B cell (primary cell): Measurements from ENCODE around the gene MLEC. TPM values are rescaled to one million over a fixed set of nuclear protein-coding genes. Genes with fewer than 3 reads are reported as not detected.

Experiments
- ATAC-seq: fragments of 200-7000 bp; cut with Tn5 transposase; one replicate; pipeline ENCODE4 v1.10.0; 2021; ENCODE audit warnings: low read depth, mild to moderate bottlenecking, moderate number of reproducible peaks, moderate library complexity
- CTCF ChIA-PET: fragments of 350-600 bp; sonication (Branson Sonifier 250); formaldehyde crosslinking; loops from one replicate; lab custom pipeline; 2021; ENCODE audit warnings: antibody characterized with exemption, inconsistent platforms; lab: Charles Lee
- POLR2A ChIA-PET: fragments of 350-600 bp; sonication (Branson Sonifier 250); formaldehyde crosslinking; loops from one replicate; lab custom pipeline; 2021; ENCODE audit warnings: antibody characterized with exemption; lab: Charles Lee
- DNase-seq: peaks from one replicate; pipeline ENCODE4 v3.0.0; 2013
- H2AFZ ChIP-seq: 2 replicates; pipeline ENCODE4 v1.6.1; 2012; ENCODE audit warnings: mild to moderate bottlenecking, low read depth, low read length; ENCODE audit not compliant: insufficient read depth, poor library complexity, severe bottlenecking
- H3K27ac ChIP-seq, 2 donors: 1 replicate in 1 of 2; 2 replicates in 1 of 2; pipeline ENCODE4 v1.5.1; 2012 to 2013; ENCODE audit warnings: low read length in 2 of 2, mild to moderate bottlenecking in 2 of 2, moderate library complexity in 1 of 2
- H3K27me3 ChIP-seq, 4 experiments: fragments of 200-600 bp in 1 of 4; sonication (generic) in 1 of 4; replicated peaks in 1 of 4; 1 replicate in 2 of 4; 2 replicates in 2 of 4; pipeline versions ENCODE4 v1.6.1 to v1.7.0; 2013 to 2016; ENCODE audit warnings: low read length in 3 of 4, mild to moderate bottlenecking in 2 of 4, mixed read lengths in 1 of 4, moderate library complexity in 1 of 4; ENCODE audit not compliant: insufficient read depth in 4 of 4, control insufficient read depth in 3 of 4; ENCODE audit errors: control extremely low read depth in 1 of 4
- H3K36me3 ChIP-seq, 2 experiments: replicated peaks in 1 of 2; 1 replicate in 1 of 2; 2 replicates in 1 of 2; pipeline versions ENCODE4 v1.6.1 to v1.7.1; 2013; ENCODE audit warnings: low read length in 1 of 2; ENCODE audit not compliant: insufficient read depth in 2 of 2, control insufficient read depth in 1 of 2; ENCODE audit errors: control extremely low read depth in 1 of 2, extremely low read depth in 1 of 2
- H3K4me1 ChIP-seq, 2 donors: fragments of 200-600 bp in 1 of 2; sonication (generic) in 1 of 2; 1 replicate in 1 of 2; 2 replicates in 1 of 2; pipeline versions ENCODE4 v1.5.1 to v1.6.1; 2013 to 2017; ENCODE audit warnings: low read length in 2 of 2; ENCODE audit not compliant: control insufficient read depth in 2 of 2, insufficient read depth in 2 of 2
- H3K4me2 ChIP-seq: replicated peaks from 2 replicates; pipeline ENCODE3; 2012; ENCODE audit warnings: mild to moderate bottlenecking, low read depth, low read length; ENCODE audit not compliant: poor library complexity, severe bottlenecking
- H3K4me3 ChIP-seq, 5 experiments: fragments of 200-600 bp in 1 of 5; sonication (generic) in 1 of 5; 1 replicate in 3 of 5; 2 replicates in 2 of 5; pipeline versions ENCODE4 v1.5.1 to v1.7.0; 2011 to 2016; ENCODE audit warnings: low read length in 4 of 5, mild to moderate bottlenecking in 4 of 5, low read depth in 2 of 5, control low read depth in 1 of 5, moderate library complexity in 1 of 5; ENCODE audit not compliant: insufficient read depth in 1 of 5; ENCODE audit errors: control extremely low read depth in 1 of 5, extremely low read depth in 1 of 5
- H3K79me2 ChIP-seq: fragments of 200-600 bp; sonication (generic); one replicate; pipeline ENCODE4 v1.6.0; 2016; ENCODE audit warnings: low read length; ENCODE audit not compliant: control insufficient read depth, insufficient read depth
- H3K9ac ChIP-seq: fragments of 200-600 bp; sonication (generic); 2 replicates; pipeline ENCODE4 v1.6.1; 2017; ENCODE audit warnings: mild to moderate bottlenecking, low read length, moderate library complexity
- H3K9me3 ChIP-seq, 3 donors: one replicate each; pipeline versions ENCODE4 v1.6.1 to v1.7.1; 2013; ENCODE audit warnings: low read length in 2 of 3; ENCODE audit not compliant: control insufficient read depth in 2 of 3, insufficient read depth in 1 of 3; ENCODE audit errors: control extremely low read depth in 1 of 3
- H4K20me1 ChIP-seq: 2 replicates; pipeline ENCODE4 v1.6.0; 2012; ENCODE audit warnings: mild to moderate bottlenecking, low read length; ENCODE audit not compliant: insufficient read depth, control insufficient read depth, poor library complexity, severe bottlenecking
- H3K27ac Mint-ChIP-seq: one replicate; pipeline ENCODE4 v1.8.0; 2021; ENCODE audit warnings: mixed read lengths
- H3K27me3 Mint-ChIP-seq: one replicate; pipeline ENCODE4 v1.8.0; 2021; ENCODE audit warnings: mixed read lengths
- H3K4me1 Mint-ChIP-seq: one replicate; pipeline ENCODE4 v1.8.0; 2021; ENCODE audit warnings: mixed read lengths
- H3K4me3 Mint-ChIP-seq: one replicate; pipeline ENCODE4 v1.8.0; 2021; ENCODE audit warnings: mixed read lengths
- H3K9me3 Mint-ChIP-seq: one replicate; pipeline ENCODE4 v1.8.0; 2022; ENCODE audit warnings: mixed read lengths; ENCODE audit not compliant: insufficient read depth
- EZH2 ChIP-seq: IDR thresholded peaks from 2 replicates; pipeline ENCODE4 v1.6.1; 2012; ENCODE audit warnings: borderline replicate concordance, low read depth, mild to moderate bottlenecking, moderate library complexity, low read length; ENCODE audit not compliant: insufficient read depth, poor library complexity, severe bottlenecking
- WGBS: methylation state at CpG from one replicate; pipeline ENCODE4 v1.1.5; 2013; ENCODE audit warnings: missing lambda C conversion rate; ENCODE audit not compliant: insufficient coverage; 5-methylcytosine and 5-hydroxymethylcytosine counted together
- intact Hi-C: fragments of 100-400 bp; cut with micrococcal nuclease; formaldehyde crosslinking; loops from one replicate; pipeline ENCODE4 v1.10.0; 2022
- polyA plus RNA-seq: library from polyadenylated mRNA; depleted of rRNA; stranded (reverse); fragments of >200 nt; gene quantifications from 2 replicates; pipeline ENCODE4 v1.2.3, GENCODE V29; 2012
- total RNA-seq, 2 donors: library from RNA; stranded (reverse); fragments of 120-200 nt in 1 of 2; gene quantifications; 1 replicate in 1 of 2; 2 replicates in 1 of 2; pipeline versions ENCODE4 v1.2.3 to v1.2.4, GENCODE V29; 2013 to 2022
- TF ChIP-seq, protein P1 (sequence below): fragments of 200-600 bp; IDR thresholded peaks from one replicate; pipeline ENCODE4 v1.8.0; 2022; ENCODE audit warnings: antibody characterized with exemption, mild to moderate bottlenecking

Gene MLEC
- total and polyA plus RNA-seq, 2 donors (not counting 1 experiment from before 2014, with no cell fraction given): 5.5 to 52.6 TPM

DNA sequence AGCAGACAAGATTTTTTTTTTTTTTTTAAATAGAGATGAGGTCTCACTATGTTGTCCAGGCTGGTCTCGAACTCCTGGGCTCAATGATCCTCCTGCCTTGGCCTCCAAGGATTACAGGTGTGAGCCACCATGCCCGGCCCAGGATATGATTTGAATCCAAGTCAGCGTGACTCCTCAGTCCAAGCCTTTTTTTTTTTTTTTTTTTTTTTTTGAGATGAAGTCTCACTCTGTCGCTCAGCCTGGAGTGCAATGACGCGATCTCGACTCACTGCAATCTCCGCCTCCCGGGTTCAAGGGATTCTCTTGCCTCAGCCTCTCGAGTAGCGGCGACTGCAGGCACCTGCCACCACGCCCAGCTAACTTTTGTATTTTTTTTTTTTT lies 39.6 kb upstream of the MLEC start:
- Mint-ChIP-seq H3K4me1 (peaks cover 24% of the 10 kb centered on the region), H3K9me3 (no peaks in the 10 kb centered on the region), H3K27me3 (peaks cover 66% of the 10 kb centered on the region), H3K4me3 (no peak overlapping the region), H3K27ac (no peak overlapping the region)
- ATAC-seq (no peak), DNase-seq (no peak)
- Histone ChIP-seq H3K4me2 (peak overlapping the region; percentile 16), H3K27me3 (peaks cover 0 to 59% (median 36%) of the 10 kb centered on the region in 4 experiments), H4K20me1 (no peaks in the 10 kb centered on the region), H2AFZ (no peak overlapping the region), H3K27ac (no peak overlapping the region), H3K4me3 (no peak overlapping the region), H3K9ac (no peak overlapping the region), H3K4me1 (peaks cover 18 to 23% of the 10 kb centered on the region in 2 donors), H3K9me3 (no peaks in the 10 kb centered on the region), H3K79me2 (peaks cover 4% of the 10 kb centered on the region), H3K36me3 (no peaks in the 10 kb centered on the region)
- ChIA-PET CTCF (interaction anchor here (0.6 to 12.5 kb wide), 16 partner anchors 9 to 449 kb away, joined by 3 to 204 read pairs (median 13); partner anchors contain the start of genes ACADS, MLEC, POP5 and UNC119B), POLR2A (interaction anchor here (1.0 to 1.2 kb wide), 2 partner anchors 37 to 449 kb away, joined by 3 to 4 read pairs; no protein-coding TSS in a partner anchor)
- intact Hi-C loops: loop anchor here (1.0 to 5.0 kb wide), 10 partner anchors 39 to 465 kb away; partner anchors contain the start of genes ACADS, PLA2G1B and SPPL3
- TF ChIP-seq EZH2: no peak
- WGBS: 97% methylated on average over 7 of the region's 13 CpGs

GRCh38 chr12:120649442-120650232 lies 37.3 kb upstream of the MLEC start:
- Histone ChIP-seq H3K36me3 (no peaks in the 10 kb centered on the region), H3K4me1 (peaks cover 16 to 23% of the 10 kb centered on the region in 2 donors), H2AFZ (peak overlapping the region; percentile 54), H3K27ac (no peak overlapping the region), H3K27me3 (peaks cover 0 to 52% (median 18%) of the 10 kb centered on the region in 4 experiments), H3K79me2 (peaks cover 4% of the 10 kb centered on the region), H3K4me2 (peak overlapping the region; percentile 68), H4K20me1 (no peaks in the 10 kb centered on the region), H3K4me3 (peak overlapping the region in 1 of 5 experiments; percentile 37), H3K9me3 (no peaks in the 10 kb centered on the region), H3K9ac (peak overlapping the region; percentile 12)
- peak overlapping the region; percentile 76 for H3K4me3 Mint-ChIP-seq
- ChIA-PET CTCF (interaction anchor here (0.8 to 12.5 kb wide), 22 partner anchors 7 to 322 kb away, joined by 3 to 204 read pairs (median 6); partner anchors contain the start of genes CABP1, MLEC, POP5 and UNC119B), POLR2A (interaction anchor here (0.6 to 1.3 kb wide), 5 partner anchors 20 to 283 kb away, joined by 3 to 7 read pairs (median 3); no protein-coding TSS in a partner anchor)
- intact Hi-C loops: loop anchor here (2.0 to 5.0 kb wide), 6 partner anchors 19 to 463 kb away; partner anchors contain the start of genes PLA2G1B and SPPL3
- H3K27me3 Mint-ChIP-seq: peaks cover 51% of the 10 kb centered on the region
- peaks cover 22% of the 10 kb centered on the region for H3K4me1 Mint-ChIP-seq
- H3K27ac Mint-ChIP-seq: no peak overlapping the region
- TF ChIP-seq, protein P1, sequence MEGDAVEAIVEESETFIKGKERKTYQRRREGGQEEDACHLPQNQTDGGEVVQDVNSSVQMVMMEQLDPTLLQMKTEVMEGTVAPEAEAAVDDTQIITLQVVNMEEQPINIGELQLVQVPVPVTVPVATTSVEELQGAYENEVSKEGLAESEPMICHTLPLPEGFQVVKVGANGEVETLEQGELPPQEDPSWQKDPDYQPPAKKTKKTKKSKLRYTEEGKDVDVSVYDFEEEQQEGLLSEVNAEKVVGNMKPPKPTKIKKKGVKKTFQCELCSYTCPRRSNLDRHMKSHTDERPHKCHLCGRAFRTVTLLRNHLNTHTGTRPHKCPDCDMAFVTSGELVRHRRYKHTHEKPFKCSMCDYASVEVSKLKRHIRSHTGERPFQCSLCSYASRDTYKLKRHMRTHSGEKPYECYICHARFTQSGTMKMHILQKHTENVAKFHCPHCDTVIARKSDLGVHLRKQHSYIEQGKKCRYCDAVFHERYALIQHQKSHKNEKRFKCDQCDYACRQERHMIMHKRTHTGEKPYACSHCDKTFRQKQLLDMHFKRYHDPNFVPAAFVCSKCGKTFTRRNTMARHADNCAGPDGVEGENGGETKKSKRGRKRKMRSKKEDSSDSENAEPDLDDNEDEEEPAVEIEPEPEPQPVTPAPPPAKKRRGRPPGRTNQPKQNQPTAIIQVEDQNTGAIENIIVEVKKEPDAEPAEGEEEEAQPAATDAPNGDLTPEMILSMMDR: peak; percentile 52
- TF ChIP-seq EZH2: no peak
- H3K9me3 Mint-ChIP-seq: no peaks in the 10 kb centered on the region
- ATAC-seq (no peak), DNase-seq (no peak)
- 8% methylated on average over 30 of the region's 33 CpGs for WGBS
